GM13976 (cell line): ENCODE measurements around the gene NPTXR.

Source experiments
- DNase-seq: peaks from one replicate; pipeline ENCODE4 v3.0.0; 2012; ENCODE audit warnings: low spot score
- in situ Hi-C: fragments of 300-500 bp; cut with MboI; formaldehyde crosslinking; loops from one replicate; pipeline ENCODE4 v1.12.0; 2022; ENCODE audit warnings: low sequenced_read_pairs, mixed read lengths, inconsistent platforms; ENCODE audit not compliant: unreplicated experiment
- TF ChIP-seq, protein P1 (sequence below): IDR thresholded peaks from 2 replicates; pipeline ENCODE4 v1.5.1; 2012; ENCODE audit warnings: borderline replicate concordance, mild to moderate bottlenecking; ENCODE audit not compliant: insufficient read depth; ENCODE audit errors: extremely low read depth, missing control alignments, control extremely low read depth

Gene NPTXR

DNA sequence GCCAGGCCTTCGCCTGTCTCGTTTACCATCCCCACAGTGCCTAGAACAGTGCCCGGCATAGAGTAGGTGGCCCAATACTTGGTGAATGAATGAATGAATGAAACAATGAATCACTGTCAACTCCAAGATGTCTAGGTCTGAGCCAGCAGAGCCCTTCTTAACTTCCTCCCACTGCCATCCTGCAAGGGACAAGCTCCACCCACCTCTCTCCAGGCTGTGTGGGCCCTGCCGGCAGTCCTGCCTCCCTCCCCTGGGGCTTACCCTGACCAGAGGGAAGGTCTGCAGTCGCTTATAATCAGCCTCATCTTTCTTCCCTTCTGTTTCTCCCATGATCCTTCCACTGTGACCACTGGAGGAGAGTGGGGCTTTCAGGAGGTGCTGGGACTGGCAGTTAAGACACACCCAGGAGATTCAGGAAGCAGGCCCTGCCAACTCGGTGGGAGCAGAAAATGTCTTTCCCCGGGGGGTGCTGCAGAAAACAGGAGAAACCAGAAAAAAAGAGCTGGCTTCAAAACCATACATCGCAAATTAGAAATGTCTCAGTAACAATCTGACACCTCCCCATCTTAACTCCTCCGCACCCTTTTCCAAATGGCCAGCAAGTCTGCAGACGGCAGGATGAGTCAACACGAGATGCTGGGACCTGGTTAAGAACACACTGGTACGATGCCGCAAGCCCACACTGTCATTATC is 61.3 kb downstream of the NPTXR start:
- TF ChIP-seq, protein P1, sequence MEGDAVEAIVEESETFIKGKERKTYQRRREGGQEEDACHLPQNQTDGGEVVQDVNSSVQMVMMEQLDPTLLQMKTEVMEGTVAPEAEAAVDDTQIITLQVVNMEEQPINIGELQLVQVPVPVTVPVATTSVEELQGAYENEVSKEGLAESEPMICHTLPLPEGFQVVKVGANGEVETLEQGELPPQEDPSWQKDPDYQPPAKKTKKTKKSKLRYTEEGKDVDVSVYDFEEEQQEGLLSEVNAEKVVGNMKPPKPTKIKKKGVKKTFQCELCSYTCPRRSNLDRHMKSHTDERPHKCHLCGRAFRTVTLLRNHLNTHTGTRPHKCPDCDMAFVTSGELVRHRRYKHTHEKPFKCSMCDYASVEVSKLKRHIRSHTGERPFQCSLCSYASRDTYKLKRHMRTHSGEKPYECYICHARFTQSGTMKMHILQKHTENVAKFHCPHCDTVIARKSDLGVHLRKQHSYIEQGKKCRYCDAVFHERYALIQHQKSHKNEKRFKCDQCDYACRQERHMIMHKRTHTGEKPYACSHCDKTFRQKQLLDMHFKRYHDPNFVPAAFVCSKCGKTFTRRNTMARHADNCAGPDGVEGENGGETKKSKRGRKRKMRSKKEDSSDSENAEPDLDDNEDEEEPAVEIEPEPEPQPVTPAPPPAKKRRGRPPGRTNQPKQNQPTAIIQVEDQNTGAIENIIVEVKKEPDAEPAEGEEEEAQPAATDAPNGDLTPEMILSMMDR: no peak

DNA sequence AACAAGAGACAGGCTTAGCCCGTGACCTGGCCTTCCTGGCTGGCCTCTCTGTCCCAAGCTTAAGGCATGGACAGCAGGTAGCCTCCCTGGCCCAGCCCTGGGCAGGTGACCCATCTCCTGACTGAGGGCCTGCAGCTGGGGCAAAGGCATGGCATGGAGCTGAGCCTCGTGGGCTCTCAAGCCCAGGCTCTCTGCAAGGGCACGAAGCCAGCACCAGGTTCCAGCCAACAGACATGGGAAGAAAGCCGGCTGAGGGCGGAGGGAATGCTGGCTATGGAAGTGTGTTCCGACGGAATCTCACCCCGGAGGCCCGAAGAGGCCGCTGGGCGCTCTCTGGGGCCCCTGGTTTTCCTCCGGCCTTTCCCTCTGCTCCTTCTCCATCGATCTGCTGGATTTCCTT is 62.8 kb downstream of the NPTXR start:
- TF ChIP-seq, protein P1: no peak
- no peak for DNase-seq
- in situ Hi-C loops: no loop called here

More for the DNA sequence above, 61.3 kb downstream of the NPTXR start:
- in situ Hi-C loops: no loop called here
- peak; percentile 33 for DNase-seq

DNA sequence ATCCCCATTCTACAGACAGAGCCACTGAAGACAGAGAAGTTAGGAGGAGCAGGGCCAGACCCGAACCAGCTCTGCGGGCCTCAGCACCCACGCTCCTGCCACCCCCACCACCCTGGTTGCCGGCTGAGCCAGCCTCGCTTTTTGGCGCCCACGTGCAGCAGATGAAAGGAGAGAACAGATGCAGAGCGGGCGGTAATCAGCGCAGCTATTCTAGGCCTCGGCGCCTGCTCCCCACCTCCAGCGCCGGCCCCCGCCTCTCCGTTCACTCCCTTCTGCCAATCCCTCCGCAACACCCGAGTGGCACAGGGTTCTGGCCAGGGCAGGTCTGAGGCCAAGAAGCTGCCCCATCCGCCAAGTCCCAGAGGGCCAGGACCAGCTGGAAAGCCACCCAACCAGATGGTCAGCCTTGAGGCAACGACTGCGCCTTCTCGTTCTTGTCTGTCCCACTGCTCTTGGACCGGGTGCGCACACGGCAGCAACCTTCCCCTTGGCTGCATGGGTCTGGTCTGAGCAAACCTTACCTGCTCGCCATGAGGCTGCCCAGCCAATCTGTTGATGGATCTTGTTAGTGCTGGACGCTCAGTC is 66.6 kb downstream of the NPTXR start:
- DNase-seq: peak; percentile 23
- in situ Hi-C loops: no loop called here
- TF ChIP-seq, protein P1: no peak

DNA sequence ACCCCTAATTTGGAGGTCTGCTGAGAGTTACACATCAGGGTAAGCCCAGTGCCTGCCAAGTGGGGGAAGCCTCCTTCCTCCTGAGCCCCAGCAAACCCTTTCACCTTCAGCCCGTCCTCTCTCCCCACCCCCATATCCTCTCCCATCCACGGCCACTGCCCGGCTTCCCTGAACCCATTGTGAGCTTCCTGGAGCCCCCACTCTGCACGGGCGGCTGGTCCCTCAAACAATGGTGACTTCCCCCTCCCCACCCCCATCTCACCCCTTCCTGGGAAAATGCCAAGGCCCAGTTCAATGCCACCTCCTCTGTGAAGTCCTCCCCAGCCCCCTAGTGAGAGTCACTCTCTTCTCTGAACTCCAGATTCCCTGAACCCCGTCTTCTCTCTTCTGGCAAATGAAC is 67.7 kb downstream of the NPTXR start:
- in situ Hi-C loops: no loop called here
- TF ChIP-seq, protein P1: no peak

DNA sequence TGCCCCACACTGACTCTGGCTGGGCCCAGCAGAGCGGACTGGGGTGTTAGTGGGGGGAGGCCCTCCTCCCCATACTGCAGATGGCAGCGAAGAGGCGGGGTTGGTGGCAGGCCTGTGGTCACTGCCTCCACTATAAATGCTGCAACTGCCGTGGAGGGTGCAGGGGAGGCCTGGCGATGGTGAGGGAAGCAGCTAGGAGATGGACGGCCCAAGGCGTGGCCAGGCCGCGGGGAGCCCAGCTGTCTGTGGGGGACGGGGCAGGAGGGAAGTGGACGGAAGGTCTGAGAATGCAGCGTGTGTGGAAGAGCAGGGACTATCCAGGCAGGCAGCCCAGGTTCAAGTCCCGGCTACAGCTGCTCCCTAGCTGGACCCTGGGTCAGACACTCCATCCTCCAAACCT is 68.2 kb downstream of the NPTXR start:
- no peak for DNase-seq
- TF ChIP-seq, protein P1: no peak
- in situ Hi-C loops: no loop called here

More for the DNA sequence above, 67.7 kb downstream of the NPTXR start:
- no peak for DNase-seq

DNA sequence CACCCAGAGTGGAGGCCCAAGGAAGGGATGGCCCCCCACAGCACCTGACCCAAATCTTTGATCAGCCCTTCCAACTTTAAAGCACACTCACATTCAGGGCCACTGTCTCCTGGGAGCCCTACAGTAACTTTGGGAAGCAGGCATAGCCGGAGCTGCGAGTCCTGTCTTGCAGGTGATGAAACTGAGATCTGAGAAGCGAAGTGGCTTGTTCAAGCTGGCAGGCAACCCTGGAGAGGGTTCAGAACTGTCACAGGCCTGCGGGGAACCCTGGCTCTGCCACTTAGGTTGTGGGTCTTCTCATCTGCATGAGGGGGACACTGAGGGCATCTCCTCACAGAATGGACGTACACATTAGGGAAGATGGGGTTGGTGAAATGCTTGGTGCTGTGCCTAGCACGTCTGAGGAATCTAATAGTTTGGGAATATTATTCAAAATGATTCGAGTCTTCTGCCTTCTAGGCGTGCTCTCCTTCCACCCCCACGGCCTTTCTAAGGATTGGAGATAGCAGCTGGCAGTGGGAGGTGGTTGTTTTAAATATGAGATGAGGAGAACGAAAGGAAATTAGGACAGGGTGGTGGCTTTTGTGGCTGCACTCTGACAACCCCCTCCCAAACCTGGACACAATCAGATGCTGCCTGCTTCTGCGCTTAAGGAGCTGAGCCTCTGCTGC is 69.2 kb downstream of the NPTXR start:
- TF ChIP-seq, protein P1: no peak
- in situ Hi-C loops: no loop called here
- no peak for DNase-seq
